Body of pancreas (tissue), 4 donors: Measurements from ENCODE around the gene TMEM59.

Experiments used
- CTCF ChIP-seq, 7 experiments: fragments of 450-650 bp in 4 of 7; fragments of 200-600 bp in 3 of 7; sonication (generic) in 3 of 7; IDR thresholded peaks; one replicate each; pipeline ENCODE4 v1.5.1; 2016 to 2019; ENCODE audit warnings: antibody characterized with exemption in 7 of 7
- POLR2A ChIP-seq, 3 donors: fragments of 450-650 bp; IDR thresholded peaks; one replicate each; pipeline ENCODE4 v1.6.1; 2016; ENCODE audit warnings: antibody characterized with exemption in 3 of 3, mild to moderate bottlenecking in 2 of 3

- TF ChIP-seq CTCF (IDR thresholded peaks at IDR 0.05) (no peak), POLR2A (IDR thresholded peaks at IDR 0.05) (no peak)
Measured at GRCh38 chr1:54011316-54012007, 41.5 kb downstream of the TMEM59 start.
